ENCODE results near the gene ZBTB47. TPM values are rescaled to one million over a fixed set of nuclear protein-coding genes. Genes with fewer than 3 reads are reported as not detected.
A peak's percentile ranks its signal among the peaks of the same experiment; 100 is the strongest.

The ZBTB47 gene
- total RNA-seq, 1 donor from 2014 or later, result 38.8 TPM

DNA sequence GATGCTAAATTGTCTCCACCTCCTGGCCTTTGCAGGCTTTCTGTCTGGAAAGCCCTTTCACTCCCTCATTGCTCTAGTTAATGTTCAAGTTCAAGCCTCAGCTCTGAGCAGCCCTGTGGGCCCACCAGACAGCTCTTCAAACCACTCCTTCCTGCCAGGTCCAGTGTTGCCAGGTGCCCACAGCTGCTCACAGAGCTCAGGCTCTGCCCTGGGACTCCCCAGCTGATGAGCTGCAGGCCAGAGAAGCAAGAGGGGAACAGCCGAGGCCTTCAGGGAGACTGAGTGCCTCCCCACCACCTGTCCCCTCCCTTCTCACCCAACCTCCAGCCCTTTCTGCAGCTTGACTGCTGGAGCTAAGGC, 1.3 kb upstream of the ZBTB47 start:
- Mint-ChIP-seq H3K27me3 (ENCODE audit: low read depth) (no peaks in the 10 kb centered on the region), H3K36me3 (ENCODE audit: low read depth) (peaks cover 4% of the 10 kb centered on the region), H3K9me3 (ENCODE audit: low read depth) (no peaks in the 10 kb centered on the region), H3K4me3 (ENCODE audit: unreplicated experiment) (peak overlapping the region; percentile 93), H3K4me1 (ENCODE audit: low read depth) (peaks cover 67% of the 10 kb centered on the region), H3K27ac (ENCODE audit: unreplicated experiment) (peak overlapping the region; percentile 95)
- no peak for DNase-seq (ENCODE audit: low spot score)
- TF ChIP-seq, protein P1, sequence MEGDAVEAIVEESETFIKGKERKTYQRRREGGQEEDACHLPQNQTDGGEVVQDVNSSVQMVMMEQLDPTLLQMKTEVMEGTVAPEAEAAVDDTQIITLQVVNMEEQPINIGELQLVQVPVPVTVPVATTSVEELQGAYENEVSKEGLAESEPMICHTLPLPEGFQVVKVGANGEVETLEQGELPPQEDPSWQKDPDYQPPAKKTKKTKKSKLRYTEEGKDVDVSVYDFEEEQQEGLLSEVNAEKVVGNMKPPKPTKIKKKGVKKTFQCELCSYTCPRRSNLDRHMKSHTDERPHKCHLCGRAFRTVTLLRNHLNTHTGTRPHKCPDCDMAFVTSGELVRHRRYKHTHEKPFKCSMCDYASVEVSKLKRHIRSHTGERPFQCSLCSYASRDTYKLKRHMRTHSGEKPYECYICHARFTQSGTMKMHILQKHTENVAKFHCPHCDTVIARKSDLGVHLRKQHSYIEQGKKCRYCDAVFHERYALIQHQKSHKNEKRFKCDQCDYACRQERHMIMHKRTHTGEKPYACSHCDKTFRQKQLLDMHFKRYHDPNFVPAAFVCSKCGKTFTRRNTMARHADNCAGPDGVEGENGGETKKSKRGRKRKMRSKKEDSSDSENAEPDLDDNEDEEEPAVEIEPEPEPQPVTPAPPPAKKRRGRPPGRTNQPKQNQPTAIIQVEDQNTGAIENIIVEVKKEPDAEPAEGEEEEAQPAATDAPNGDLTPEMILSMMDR (IDR thresholded peaks at IDR 0.05), result no peak

DNA sequence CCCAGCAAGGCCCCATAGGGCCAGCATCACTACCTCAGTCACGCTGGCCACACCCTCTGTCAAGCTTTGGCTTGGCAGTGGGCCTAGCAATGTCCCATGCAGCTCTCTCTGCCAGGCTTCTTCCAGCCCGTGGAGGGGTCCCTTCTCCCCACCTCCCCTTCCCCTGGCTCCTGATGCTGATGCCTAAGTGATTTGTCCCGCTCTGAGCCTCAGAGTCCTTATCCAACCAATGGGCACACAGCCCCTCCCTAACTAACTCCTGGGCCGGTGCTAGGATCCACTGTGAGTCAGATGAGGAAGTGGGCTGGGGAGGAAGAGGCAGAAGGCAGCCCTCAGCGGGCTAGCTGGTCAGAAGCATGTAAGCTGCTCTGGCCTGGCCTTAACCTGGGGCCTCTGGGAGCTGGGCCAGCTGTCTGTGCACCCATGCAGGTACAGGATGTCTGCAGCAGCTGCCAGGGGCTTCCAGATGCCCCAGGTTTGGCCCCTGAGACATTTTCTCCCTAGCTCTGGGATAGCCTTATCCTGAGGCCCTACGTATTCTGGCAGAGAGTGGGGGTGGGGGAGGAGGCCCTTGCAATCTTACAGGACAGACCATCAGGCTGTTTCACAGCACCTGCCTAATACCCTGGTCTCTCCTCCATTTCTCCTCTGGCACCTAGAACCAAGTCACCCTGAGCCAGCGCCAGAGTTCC, 740 bp upstream of the ZBTB47 start:
- peaks cover 66% of the 10 kb centered on the region for H3K4me1 Mint-ChIP-seq (ENCODE audit: low read depth)
- no peaks in the 10 kb centered on the region for H3K9me3 Mint-ChIP-seq (ENCODE audit: low read depth)
- H3K4me3 Mint-ChIP-seq (ENCODE audit: unreplicated experiment), result peak overlapping the region; percentile 93
- no peak for DNase-seq (ENCODE audit: low spot score)
- H3K36me3 Mint-ChIP-seq (ENCODE audit: low read depth), result peaks cover 3% of the 10 kb centered on the region
- no peaks in the 10 kb centered on the region for H3K27me3 Mint-ChIP-seq (ENCODE audit: low read depth)
- TF ChIP-seq, protein P1 (IDR thresholded peaks at IDR 0.05), result no peak
- peak overlapping the region; percentile 95 for H3K27ac Mint-ChIP-seq (ENCODE audit: unreplicated experiment)

- DNase-seq (ENCODE audit: low spot score), result no peak
- TF ChIP-seq, protein P1 (IDR thresholded peaks at IDR 0.05), result no peak
- H3K4me3 Mint-ChIP-seq (ENCODE audit: unreplicated experiment), result peak overlapping the region; percentile 93
- H3K9me3 Mint-ChIP-seq (ENCODE audit: low read depth), result no peaks in the 10 kb centered on the region
- peak overlapping the region; percentile 95 for H3K27ac Mint-ChIP-seq (ENCODE audit: unreplicated experiment)
- peaks cover 62% of the 10 kb centered on the region for H3K4me1 Mint-ChIP-seq (ENCODE audit: low read depth)
- H3K27me3 Mint-ChIP-seq (ENCODE audit: low read depth), result no peaks in the 10 kb centered on the region
- H3K36me3 Mint-ChIP-seq (ENCODE audit: low read depth), result peaks cover 4% of the 10 kb centered on the region
Observed at GRCh38 chr3:42653303-42653559, 266 bp upstream of the ZBTB47 start.

GRCh38 chr3:42654331-42655201, 1.1 kb downstream of the ZBTB47 start:
- no peak for DNase-seq (ENCODE audit: low spot score)
- Mint-ChIP-seq H3K36me3 (ENCODE audit: low read depth) (peaks cover 9% of the 10 kb centered on the region), H3K27ac (ENCODE audit: unreplicated experiment) (peak overlapping the region; percentile 66), H3K27me3 (ENCODE audit: low read depth) (no peaks in the 10 kb centered on the region), H3K9me3 (ENCODE audit: low read depth) (no peaks in the 10 kb centered on the region), H3K4me3 (ENCODE audit: unreplicated experiment) (peak overlapping the region; percentile 69), H3K4me1 (ENCODE audit: low read depth) (peaks cover 51% of the 10 kb centered on the region)
- TF ChIP-seq, protein P1 (IDR thresholded peaks at IDR 0.05), result peak; percentile 65

- peak overlapping the region; percentile 69 for H3K4me3 Mint-ChIP-seq (ENCODE audit: unreplicated experiment)
- H3K4me1 Mint-ChIP-seq (ENCODE audit: low read depth), result peaks cover 52% of the 10 kb centered on the region
- no peak overlapping the region for H3K27ac Mint-ChIP-seq (ENCODE audit: unreplicated experiment)
- TF ChIP-seq, protein P1 (IDR thresholded peaks at IDR 0.05), result no peak
- H3K9me3 Mint-ChIP-seq (ENCODE audit: low read depth), result no peaks in the 10 kb centered on the region
- no peaks in the 10 kb centered on the region for H3K27me3 Mint-ChIP-seq (ENCODE audit: low read depth)
- H3K36me3 Mint-ChIP-seq (ENCODE audit: low read depth), result peaks cover 14% of the 10 kb centered on the region
- no peak for DNase-seq (ENCODE audit: low spot score)
Observed at GRCh38 chr3:42655331-42655888, 1.9 kb downstream of the ZBTB47 start.

Measured in chondrocyte (in vitro differentiated cells).